Neural cell (in vitro differentiated cells): ENCODE results near the gene EPHA2. TPM values are rescaled to one million over a fixed set of nuclear protein-coding genes. Genes with fewer than 3 reads are reported as not detected.

Source experiments
- H2AFZ ChIP-seq: fragments of 200-600, 300-800 bp; sonication (generic), shearing (Covaris generic); 2 replicates; pipeline ENCODE4 v1.6.0; 2014; ENCODE audit warnings: low read depth, mild to moderate bottlenecking, antibody characterized with exemption, low read length, moderate library complexity
- H3F3A ChIP-seq: fragments of 200-600 bp; shearing (Covaris generic); 2 replicates; pipeline ENCODE4 v1.6.1; 2016; ENCODE audit warnings: mild to moderate bottlenecking, moderate library complexity, mixed read lengths, antibody characterized with exemption, low read length; ENCODE audit not compliant: insufficient read depth, poor library complexity, severe bottlenecking
- H3K27ac ChIP-seq: fragments of 200-600, 300-800 bp; sonication (generic), shearing (Covaris generic); 2 replicates; pipeline ENCODE4 v1.5.1; 2014; ENCODE audit warnings: mild to moderate bottlenecking, low read length, moderate library complexity
- H3K27me3 ChIP-seq: fragments of 300-800, 200-600 bp; sonication (generic), shearing (Covaris generic); 2 replicates; pipeline ENCODE4 v1.6.0; 2014; ENCODE audit warnings: mild to moderate bottlenecking, low read depth, low read length, moderate library complexity; ENCODE audit not compliant: insufficient read depth
- H3K36me3 ChIP-seq: fragments of 300-800, 200-600 bp; sonication (generic), shearing (Covaris generic); 2 replicates; pipeline ENCODE4 v1.5.1; 2014; ENCODE audit warnings: mild to moderate bottlenecking, antibody characterized with exemption, low read length, moderate library complexity; ENCODE audit not compliant: insufficient read depth
- H3K4me2 ChIP-seq: fragments of 300-800, 200-600 bp; sonication (generic), shearing (Covaris generic); 2 replicates; pipeline ENCODE4 v1.6.0; 2014; ENCODE audit warnings: mild to moderate bottlenecking, low read length
- H3K4me3 ChIP-seq: fragments of 300-800, 200-600 bp; sonication (generic), shearing (Covaris generic); 2 replicates; pipeline ENCODE4 v1.5.1; 2014; ENCODE audit warnings: mild to moderate bottlenecking, low read length, moderate library complexity
- H3K79me2 ChIP-seq: fragments of 200-600 bp; shearing (Covaris generic); replicated peaks from 2 replicates; pipeline ENCODE4 v1.6.0; 2014; ENCODE audit warnings: mild to moderate bottlenecking, low read length, moderate library complexity; ENCODE audit not compliant: insufficient read depth
- H3K9ac ChIP-seq: fragments of 300-800, 200-600 bp; sonication (generic), shearing (Covaris generic); 2 replicates; pipeline ENCODE4 v1.6.1; 2016; ENCODE audit warnings: mild to moderate bottlenecking, low read length, mixed read lengths
- H3K9me2 ChIP-seq: fragments of 200-600 bp; shearing (Covaris generic); 2 replicates; pipeline ENCODE4 v1.6.1; 2016; ENCODE audit warnings: mild to moderate bottlenecking, low read length, mixed read lengths; ENCODE audit not compliant: insufficient read depth
- H3K9me3 ChIP-seq: fragments of 200-600, 300-800 bp; sonication (generic), shearing (Covaris generic); 2 replicates; pipeline ENCODE4 v1.6.1; 2016; ENCODE audit warnings: mild to moderate bottlenecking, mixed run types, low read length, moderate library complexity, mixed read lengths
- H4K20me1 ChIP-seq: fragments of 200-600 bp; shearing (Covaris generic); 2 replicates; pipeline ENCODE4 v1.6.1; 2016; ENCODE audit warnings: mild to moderate bottlenecking, mixed run types; ENCODE audit not compliant: insufficient read depth
- EP300 ChIP-seq: fragments of 450-650 bp; conservative IDR thresholded peaks from 2 replicates; pipeline ENCODE4 v1.6.1; 2014; ENCODE audit warnings: antibody characterized with exemption, mild to moderate bottlenecking, moderate library complexity; ENCODE audit not compliant: poor library complexity, severe bottlenecking
- EZH2 ChIP-seq: fragments of 200-600, 300-800 bp; shearing (Covaris generic), sonication (generic); IDR thresholded peaks from 2 replicates; pipeline ENCODE4 v1.6.1; 2014; ENCODE audit warnings: antibody characterized with exemption, low read length, borderline replicate concordance, mild to moderate bottlenecking; ENCODE audit not compliant: insufficient read depth, poor library complexity, severe bottlenecking
- MXI1 ChIP-seq: fragments of 450-650 bp; conservative IDR thresholded peaks from 2 replicates; pipeline ENCODE4 v1.6.1; 2014; ENCODE audit warnings: antibody characterized with exemption, mild to moderate bottlenecking; ENCODE audit not compliant: poor library complexity, severe bottlenecking
- POLR2AphosphoS5 ChIP-seq: IDR thresholded peaks from 2 replicates; pipeline ENCODE4 v1.6.1; 2012
- RAD21 ChIP-seq: fragments of 450-650 bp; conservative IDR thresholded peaks from 2 replicates; pipeline ENCODE4 v1.6.1; 2014; ENCODE audit warnings: antibody characterized with exemption, mild to moderate bottlenecking, moderate library complexity
- SMC3 ChIP-seq: fragments of 450-650 bp; conservative IDR thresholded peaks from 2 replicates; pipeline ENCODE4 v1.6.1; 2014; ENCODE audit warnings: antibody characterized with exemption, mild to moderate bottlenecking, moderate library complexity; ENCODE audit not compliant: poor library complexity
- TAF1 ChIP-seq: IDR thresholded peaks from 2 replicates; pipeline ENCODE4 v1.6.1; 2012; ENCODE audit warnings: low read depth
- polyA plus RNA-seq: library from polyadenylated mRNA; depleted of rRNA; stranded (reverse); fragments of >200 nt; gene quantifications from 2 replicates; pipeline ENCODE4 v1.2.3, GENCODE V29; 2014
- TF ChIP-seq, protein P1 (sequence below): fragments of 450-650 bp; IDR thresholded peaks from 2 replicates; pipeline ENCODE4 v1.5.1; 2014; ENCODE audit warnings: antibody characterized with exemption, mild to moderate bottlenecking, moderate library complexity; ENCODE audit not compliant: poor library complexity, severe bottlenecking
- TF ChIP-seq, protein P2 (sequence below): IDR thresholded peaks from 2 replicates; pipeline ENCODE4 v1.6.1; 2012; ENCODE audit warnings: borderline replicate concordance

Gene EPHA2
- polyA plus RNA-seq, 1 donor from 2014 or later: 0.63 TPM

GRCh38 chr1:16162163-16162822, 6.4 kb upstream of the EPHA2 start:
- Histone ChIP-seq H3K36me3 (no peaks in the 10 kb centered on the region), H3K4me2 (no peak overlapping the region), H3K9me2 (no peaks in the 10 kb centered on the region), H4K20me1 (no peaks in the 10 kb centered on the region), H3K9ac (no peak overlapping the region), H3K27ac (no peak overlapping the region), H3K9me3 (no peaks in the 10 kb centered on the region), H3K27me3 (no peaks in the 10 kb centered on the region), H3K79me2 (no peaks in the 10 kb centered on the region), H2AFZ (no peak overlapping the region), H3K4me3 (no peak overlapping the region), H3F3A (no peaks in the 10 kb centered on the region)
- TF ChIP-seq, protein P1, sequence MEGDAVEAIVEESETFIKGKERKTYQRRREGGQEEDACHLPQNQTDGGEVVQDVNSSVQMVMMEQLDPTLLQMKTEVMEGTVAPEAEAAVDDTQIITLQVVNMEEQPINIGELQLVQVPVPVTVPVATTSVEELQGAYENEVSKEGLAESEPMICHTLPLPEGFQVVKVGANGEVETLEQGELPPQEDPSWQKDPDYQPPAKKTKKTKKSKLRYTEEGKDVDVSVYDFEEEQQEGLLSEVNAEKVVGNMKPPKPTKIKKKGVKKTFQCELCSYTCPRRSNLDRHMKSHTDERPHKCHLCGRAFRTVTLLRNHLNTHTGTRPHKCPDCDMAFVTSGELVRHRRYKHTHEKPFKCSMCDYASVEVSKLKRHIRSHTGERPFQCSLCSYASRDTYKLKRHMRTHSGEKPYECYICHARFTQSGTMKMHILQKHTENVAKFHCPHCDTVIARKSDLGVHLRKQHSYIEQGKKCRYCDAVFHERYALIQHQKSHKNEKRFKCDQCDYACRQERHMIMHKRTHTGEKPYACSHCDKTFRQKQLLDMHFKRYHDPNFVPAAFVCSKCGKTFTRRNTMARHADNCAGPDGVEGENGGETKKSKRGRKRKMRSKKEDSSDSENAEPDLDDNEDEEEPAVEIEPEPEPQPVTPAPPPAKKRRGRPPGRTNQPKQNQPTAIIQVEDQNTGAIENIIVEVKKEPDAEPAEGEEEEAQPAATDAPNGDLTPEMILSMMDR: no peak
- no peak for TF ChIP-seq MXI1
- TF ChIP-seq EP300: no peak
- TF ChIP-seq, protein P2, sequence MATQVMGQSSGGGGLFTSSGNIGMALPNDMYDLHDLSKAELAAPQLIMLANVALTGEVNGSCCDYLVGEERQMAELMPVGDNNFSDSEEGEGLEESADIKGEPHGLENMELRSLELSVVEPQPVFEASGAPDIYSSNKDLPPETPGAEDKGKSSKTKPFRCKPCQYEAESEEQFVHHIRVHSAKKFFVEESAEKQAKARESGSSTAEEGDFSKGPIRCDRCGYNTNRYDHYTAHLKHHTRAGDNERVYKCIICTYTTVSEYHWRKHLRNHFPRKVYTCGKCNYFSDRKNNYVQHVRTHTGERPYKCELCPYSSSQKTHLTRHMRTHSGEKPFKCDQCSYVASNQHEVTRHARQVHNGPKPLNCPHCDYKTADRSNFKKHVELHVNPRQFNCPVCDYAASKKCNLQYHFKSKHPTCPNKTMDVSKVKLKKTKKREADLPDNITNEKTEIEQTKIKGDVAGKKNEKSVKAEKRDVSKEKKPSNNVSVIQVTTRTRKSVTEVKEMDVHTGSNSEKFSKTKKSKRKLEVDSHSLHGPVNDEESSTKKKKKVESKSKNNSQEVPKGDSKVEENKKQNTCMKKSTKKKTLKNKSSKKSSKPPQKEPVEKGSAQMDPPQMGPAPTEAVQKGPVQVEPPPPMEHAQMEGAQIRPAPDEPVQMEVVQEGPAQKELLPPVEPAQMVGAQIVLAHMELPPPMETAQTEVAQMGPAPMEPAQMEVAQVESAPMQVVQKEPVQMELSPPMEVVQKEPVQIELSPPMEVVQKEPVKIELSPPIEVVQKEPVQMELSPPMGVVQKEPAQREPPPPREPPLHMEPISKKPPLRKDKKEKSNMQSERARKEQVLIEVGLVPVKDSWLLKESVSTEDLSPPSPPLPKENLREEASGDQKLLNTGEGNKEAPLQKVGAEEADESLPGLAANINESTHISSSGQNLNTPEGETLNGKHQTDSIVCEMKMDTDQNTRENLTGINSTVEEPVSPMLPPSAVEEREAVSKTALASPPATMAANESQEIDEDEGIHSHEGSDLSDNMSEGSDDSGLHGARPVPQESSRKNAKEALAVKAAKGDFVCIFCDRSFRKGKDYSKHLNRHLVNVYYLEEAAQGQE: no peak
- TF ChIP-seq RAD21: no peak
- no peak for TF ChIP-seq EZH2
- TF ChIP-seq POLR2AphosphoS5: no peak
- TF ChIP-seq SMC3: no peak
- no peak for TF ChIP-seq TAF1

GRCh38 chr1:16161717-16162116, 5.8 kb upstream of the EPHA2 start:
- Histone ChIP-seq H3K36me3 (no peaks in the 10 kb centered on the region), H3K9me3 (no peaks in the 10 kb centered on the region), H3K9me2 (no peaks in the 10 kb centered on the region), H3K4me3 (no peak overlapping the region), H3K9ac (no peak overlapping the region), H3K27ac (no peak overlapping the region), H3F3A (no peaks in the 10 kb centered on the region), H3K4me2 (no peak overlapping the region), H4K20me1 (no peaks in the 10 kb centered on the region), H3K79me2 (no peaks in the 10 kb centered on the region), H2AFZ (no peak overlapping the region), H3K27me3 (no peaks in the 10 kb centered on the region)
- no peak for TF ChIP-seq SMC3
- TF ChIP-seq EZH2: no peak
- TF ChIP-seq POLR2AphosphoS5: no peak
- TF ChIP-seq MXI1: no peak
- TF ChIP-seq, protein P1: no peak
- no peak for TF ChIP-seq RAD21
- TF ChIP-seq EP300: no peak
- TF ChIP-seq, protein P2: no peak
- TF ChIP-seq TAF1: no peak
